Amniotic epithelial cell (primary cell): ENCODE data around the gene DIS3L2.
"Not testable (repeated sequence)": the region's sequence is repeated elsewhere in the genome, so short reads cannot be mapped to it uniquely, and the experiment has no call there.

ENCODE experiments used
- DNase-seq: peaks from one replicate; pipeline ENCODE4 v3.0.0-alpha.2; 2010; ENCODE audit warnings: low read depth

DIS3L2 gene

DNA sequence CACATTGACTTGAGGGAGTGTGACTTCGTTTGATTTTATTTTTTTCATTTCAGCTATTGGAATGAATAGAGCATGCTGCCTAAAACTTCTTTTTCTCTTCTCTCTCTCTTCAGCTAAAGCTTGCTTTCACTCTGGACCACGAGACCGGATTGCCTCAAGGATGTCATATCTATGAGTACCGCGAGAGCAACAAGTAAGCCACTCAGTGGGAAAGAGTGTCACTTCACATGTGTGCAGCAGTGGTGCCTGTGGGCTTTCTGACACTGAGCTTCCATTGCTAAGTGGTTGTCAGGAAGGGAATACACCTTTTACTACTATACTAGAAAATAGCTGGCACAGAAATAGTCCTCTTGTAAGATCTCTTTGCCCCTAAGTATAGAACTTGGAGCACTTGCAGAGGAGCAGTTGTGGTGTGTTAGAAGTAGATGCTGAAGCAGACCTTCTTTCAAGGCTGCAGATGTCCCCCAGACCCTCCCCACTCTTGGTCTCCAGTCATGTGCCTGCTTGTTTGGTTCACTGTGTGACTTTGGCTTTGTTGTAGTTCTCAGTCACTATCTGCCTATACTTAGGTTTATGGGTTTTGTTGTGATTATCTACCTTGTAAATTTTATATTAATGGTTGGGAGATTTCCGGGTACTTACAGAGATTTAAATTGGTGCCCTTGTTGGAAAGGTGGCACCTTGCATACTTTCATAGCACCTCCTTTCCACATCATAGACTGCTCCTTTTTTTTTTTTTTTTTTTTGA lies 338.6 kb downstream of the DIS3L2 start:
- no peak for DNase-seq

GRCh38 chr2:232300894-232301387 lies 339.4 kb downstream of the DIS3L2 start:
- peak; percentile 14 for DNase-seq

DNA sequence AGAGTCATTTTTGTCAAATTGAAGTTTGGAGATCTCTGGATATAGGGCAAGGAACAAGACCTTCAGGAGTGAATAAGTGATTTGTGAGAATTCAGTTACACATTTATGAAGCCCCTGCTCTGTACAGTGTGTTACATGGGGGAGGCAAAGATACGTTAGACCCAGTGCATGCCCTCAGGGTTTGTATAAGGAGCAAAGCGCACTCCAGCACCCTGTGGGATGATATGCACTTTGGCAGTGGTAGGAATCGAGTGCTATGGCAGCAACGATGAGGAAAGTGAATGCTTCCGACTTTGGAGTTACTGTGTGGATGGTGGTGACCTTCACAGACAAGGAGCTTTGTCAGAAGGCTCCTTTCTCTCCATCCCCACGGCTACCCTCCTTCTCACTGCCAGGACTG lies 342.7 kb downstream of the DIS3L2 start:
- DNase-seq, result no peak

DNA sequence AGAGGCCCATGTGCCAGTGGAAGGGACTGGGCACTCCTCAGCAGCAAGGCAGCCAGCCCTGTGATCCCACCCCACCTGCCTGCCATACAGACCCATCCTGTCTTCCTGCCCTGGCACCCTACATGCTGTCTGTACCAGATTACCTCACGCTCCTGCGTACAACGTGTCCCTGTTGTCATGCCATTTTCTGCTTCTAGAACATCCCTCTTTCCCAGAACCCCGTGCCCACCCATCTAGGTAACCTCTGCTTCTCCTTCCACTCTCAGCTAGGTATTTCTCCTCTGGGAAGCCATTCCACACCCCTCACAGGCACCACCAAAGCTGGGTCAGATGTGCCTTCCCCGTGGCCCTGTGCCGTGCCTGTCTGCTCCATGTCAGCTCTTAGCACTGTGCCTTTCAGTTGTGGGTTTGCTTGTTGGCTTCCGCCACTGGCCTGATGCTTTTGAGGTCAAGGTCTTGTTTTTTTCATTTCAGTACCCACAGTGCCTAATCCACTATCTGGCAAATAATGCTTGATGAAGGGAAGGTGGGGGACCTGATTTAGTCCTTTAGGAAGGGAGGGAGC lies 345.3 kb downstream of the DIS3L2 start:
- DNase-seq, result no peak

- DNase-seq, result no peak
Measured at GRCh38 chr2:232307854-232308253, 346.3 kb downstream of the DIS3L2 start.

GRCh38 chr2:232308986-232309385 lies 347.5 kb downstream of the DIS3L2 start:
- no peak for DNase-seq

GRCh38 chr2:232309592-232309991 lies 348.1 kb downstream of the DIS3L2 start:
- no peak for DNase-seq

DNA sequence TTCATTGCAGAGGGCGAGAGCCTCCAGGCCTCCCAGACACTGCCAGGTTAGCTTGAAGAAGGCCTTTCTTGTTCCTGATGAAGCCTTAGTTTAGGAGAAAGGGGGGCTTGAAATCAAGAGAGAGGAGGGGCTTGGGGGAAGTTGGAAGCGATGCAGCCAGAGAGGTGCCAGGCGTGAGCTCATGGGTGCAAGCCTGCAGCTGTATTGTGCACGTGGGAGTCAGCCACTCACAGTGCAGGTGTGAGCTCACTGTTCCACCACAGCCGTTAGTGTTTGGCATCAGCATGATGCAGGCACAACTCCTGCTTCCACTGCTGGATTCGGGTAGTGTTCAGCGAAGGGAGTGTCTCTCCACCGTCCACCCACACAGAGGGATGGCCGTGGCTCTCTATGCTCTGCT lies 348.6 kb downstream of the DIS3L2 start:
- DNase-seq, result no peak

GRCh38 chr2:232310696-232311095 lies 349.2 kb downstream of the DIS3L2 start:
- no peak for DNase-seq

DNA sequence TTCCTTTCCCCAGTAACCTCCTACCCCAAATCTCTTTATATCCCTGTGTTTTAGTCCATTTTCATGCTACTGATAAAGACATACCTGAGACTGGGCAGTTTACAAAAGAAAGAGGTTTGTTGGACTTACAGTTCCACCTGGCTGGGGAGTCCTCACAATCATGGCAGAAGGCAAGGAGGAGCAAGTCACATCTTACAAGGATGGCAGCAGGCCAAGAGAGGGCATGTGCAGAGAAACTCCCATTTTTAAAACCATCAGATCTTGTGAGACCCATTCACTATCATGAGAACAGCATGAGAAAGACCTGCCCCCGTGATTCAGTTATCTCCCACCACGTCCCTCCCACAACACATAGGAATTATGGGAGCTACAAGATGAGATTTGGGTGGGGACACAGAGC lies 352.1 kb downstream of the DIS3L2 start:
- not testable (repeated sequence) for DNase-seq

GRCh38 chr2:232315049-232315922 lies 353.8 kb downstream of the DIS3L2 start:
- peak; percentile 90 for DNase-seq

- no peak for DNase-seq
Measured at GRCh38 chr2:232315923-232316299, 354.4 kb downstream of the DIS3L2 start.

DNA sequence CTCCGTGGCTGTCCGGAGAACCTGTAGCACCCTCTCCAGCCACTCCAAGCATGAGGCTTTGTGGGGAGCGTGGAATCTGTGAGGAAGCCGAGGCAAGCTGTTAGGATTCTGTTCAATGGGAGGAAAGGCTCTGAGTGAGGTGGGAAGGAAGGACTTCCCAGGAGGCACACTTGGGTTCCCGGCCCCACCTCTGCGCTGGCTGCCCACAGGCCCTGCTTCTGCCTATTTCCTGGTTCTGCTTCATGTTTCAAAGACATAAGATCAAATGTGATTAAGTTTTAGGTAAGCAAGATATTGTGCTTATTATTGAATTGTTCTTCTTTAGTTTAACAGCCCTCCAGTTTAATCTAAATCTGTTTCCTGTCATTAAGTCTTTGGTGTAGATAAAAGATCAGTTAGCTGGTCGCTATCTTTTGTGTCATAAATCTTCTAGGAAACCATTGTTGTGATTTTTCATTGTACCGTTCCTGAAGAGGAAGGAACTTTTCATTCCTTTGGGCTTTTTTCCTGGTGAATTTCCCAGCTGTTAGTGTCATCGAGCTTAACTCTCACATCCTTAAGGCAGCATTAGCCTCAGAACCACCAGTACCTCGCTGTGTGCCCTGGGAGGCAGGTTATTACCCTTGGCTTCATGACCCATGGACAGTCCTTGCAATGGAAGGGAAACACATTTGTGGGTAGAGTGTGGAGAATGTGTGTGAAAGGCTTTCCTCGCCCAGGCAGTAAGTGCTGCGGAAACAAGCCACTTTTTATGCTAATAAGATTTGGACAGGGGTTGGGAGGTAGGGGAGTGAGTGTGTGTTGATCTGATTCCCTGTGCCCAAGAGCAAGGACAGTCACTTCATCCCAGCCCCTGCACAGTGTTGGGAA lies 355.2 kb downstream of the DIS3L2 start:
- DNase-seq, result no peak

DNA sequence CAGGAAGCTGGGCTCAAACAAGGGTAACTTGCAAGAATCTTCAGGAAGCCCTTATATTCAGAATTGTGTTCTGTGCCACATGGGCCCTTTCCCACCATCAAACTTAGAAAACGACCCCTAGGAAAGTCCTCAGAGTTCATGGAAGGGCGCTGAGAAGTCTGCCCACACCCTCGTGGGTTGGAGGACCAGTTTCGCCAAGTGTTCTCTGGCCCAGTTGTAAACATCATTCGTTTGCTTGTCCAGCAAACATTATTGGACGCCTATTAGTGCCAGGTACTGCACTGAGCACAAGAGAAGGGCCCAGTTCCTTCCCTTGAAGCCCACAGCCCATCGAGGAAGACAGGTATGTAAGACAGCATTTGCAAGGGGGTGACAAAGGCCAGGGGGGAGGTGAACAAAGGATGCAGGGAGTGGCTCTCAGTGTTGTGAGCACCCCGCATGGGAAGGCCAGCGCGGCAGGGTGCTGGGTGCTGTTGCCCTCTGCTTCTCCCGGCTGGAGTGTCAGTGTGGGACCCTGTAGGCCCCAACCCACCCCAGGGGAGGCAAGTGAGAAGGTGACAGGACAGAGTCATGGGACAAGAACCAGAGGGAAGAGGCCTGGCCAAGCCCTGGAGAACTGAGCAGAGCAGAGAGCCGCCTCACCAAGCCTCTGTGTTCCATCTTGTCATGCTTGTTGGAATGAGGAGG lies 356.8 kb downstream of the DIS3L2 start:
- no peak for DNase-seq

GRCh38 chr2:232319067-232319802 lies 357.7 kb downstream of the DIS3L2 start:
- DNase-seq, result no peak

DNA sequence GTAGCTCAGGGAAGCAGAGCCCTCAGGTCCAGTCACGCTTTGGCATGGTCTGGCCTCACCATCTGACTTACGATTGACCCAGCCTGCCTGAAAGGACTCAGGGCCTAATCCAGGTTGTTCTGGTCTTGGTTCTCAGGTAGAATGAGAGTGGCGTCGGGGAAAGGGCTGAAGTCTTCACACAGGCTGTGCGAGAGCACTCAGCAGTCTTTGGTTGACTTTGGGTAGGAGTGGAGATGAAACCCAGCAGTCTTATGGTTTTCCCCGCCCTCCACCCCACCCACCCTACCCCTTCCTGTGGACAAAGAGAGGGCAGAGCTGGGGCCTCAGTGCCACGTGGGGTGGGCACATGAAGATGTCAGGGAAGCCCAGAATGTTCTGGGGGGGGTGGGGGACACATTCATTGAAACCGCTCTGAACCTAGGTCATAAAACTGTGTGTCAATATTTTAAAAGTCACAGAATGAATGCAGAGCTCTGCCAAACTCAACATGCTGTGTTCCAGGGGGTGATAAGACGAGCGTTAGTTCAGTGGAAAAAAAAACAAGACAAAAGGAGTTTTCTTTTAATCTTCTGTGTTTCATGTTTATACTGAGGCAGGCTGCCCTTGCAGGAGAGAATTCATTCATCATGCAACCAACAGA lies 358.4 kb downstream of the DIS3L2 start:
- DNase-seq, result no peak

- no peak for DNase-seq
Measured at GRCh38 chr2:232320443-232320803, 358.9 kb downstream of the DIS3L2 start.

DNA sequence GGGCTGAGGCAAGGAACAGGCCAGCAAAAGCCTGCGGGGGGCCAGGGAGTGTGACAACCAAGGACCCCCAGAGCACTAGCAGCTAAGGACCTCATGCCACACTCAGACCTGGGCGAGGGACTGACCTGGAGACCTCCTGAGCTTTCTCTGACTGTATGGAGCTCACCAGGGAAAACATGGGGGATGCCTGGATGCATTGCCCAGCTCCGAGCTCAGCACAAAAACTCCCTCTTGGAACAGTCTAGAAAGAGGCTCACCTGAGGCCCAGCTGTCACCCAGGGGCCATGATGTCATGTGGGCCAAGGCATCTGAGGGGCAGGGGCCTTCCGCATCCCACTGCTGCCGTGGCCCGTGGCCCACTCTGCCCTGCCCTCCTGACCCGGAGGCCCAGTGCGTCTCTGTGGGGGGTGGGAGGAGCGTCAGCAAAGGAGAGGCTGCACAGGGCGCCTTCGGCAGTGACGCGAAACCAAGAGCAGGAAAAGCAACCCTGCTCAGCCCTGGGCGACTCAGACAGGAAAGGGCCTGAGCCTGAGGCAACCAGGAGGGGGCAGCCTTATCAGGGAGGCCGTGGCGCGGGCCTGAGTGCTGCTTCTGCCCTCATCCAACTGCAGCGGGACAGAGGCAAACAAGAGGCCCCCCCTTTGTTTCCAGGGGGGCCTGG lies 359.8 kb downstream of the DIS3L2 start:
- DNase-seq, result no peak

- no peak for DNase-seq
Measured at GRCh38 chr2:232321817-232322559, 360.5 kb downstream of the DIS3L2 start.
